SK-N-SH (cell line): ENCODE data around the gene WDR7. TPM values are rescaled to one million over a fixed set of nuclear protein-coding genes. Genes with fewer than 3 reads are reported as not detected.

ENCODE experiments used
- CTCF ChIA-PET: fragments of 300-600, 350-600 bp; formaldehyde crosslinking; extraction: SDS; loops from one replicate; lab custom pipeline; 2021; lab: Yijun Ruan, JAX
- POLR2A ChIA-PET: fragments of 350-600 bp; sonication (Branson Sonifier 250); formaldehyde crosslinking; extraction: SDS; loops from one replicate; lab custom pipeline; 2020; ENCODE audit warnings: antibody characterized with exemption, inconsistent platforms; lab: Yijun Ruan, JAX
- DNase-seq: peaks from one replicate; pipeline ENCODE4 v3.0.0; 2012
- H2AFZ ChIP-seq: fragments of 200-600 bp; sonication (generic); 2 replicates; pipeline ENCODE4 v1.8.1; 2016; ENCODE audit warnings: antibody characterized with exemption, mild to moderate bottlenecking, low read depth
- H3F3A ChIP-seq: fragments of 200-600 bp; sonication (generic); replicated peaks from 2 replicates; pipeline ENCODE3; 2016; ENCODE audit warnings: antibody characterized with exemption, mild to moderate bottlenecking; ENCODE audit not compliant: insufficient read depth
- H3K27ac ChIP-seq, 2 experiments: fragments of 200-500 bp in 1 of 2; fragments of 200-600 bp in 1 of 2; sonication (Bioruptor generic) in 1 of 2; sonication (generic), shearing (Covaris generic) in 1 of 2; 2 replicates each; pipeline versions ENCODE4 v1.5.1 to v1.6.1; 2014 to 2016; ENCODE audit warnings: low read depth in 2 of 2, inconsistent platforms in 1 of 2, low read length in 1 of 2, mild to moderate bottlenecking in 1 of 2, mixed read lengths in 1 of 2
- H3K27me3 ChIP-seq: fragments of 200-600 bp; sonication (generic), shearing (Covaris generic); 2 replicates; pipeline ENCODE4 v1.6.1; 2016; ENCODE audit warnings: mixed run types; ENCODE audit not compliant: insufficient read depth
- H3K36me3 ChIP-seq, 2 experiments: fragments of 200-500 bp in 1 of 2; fragments of 200-600 bp in 1 of 2; sonication (Bioruptor generic) in 1 of 2; sonication (generic) in 1 of 2; replicated peaks in 1 of 2; 2 replicates each; pipeline versions ENCODE3 to v1.5.1; 2014 to 2016; ENCODE audit warnings: low read length in 1 of 2, mild to moderate bottlenecking in 1 of 2; ENCODE audit not compliant: insufficient read depth in 2 of 2, control insufficient read depth in 1 of 2
- H3K4me1 ChIP-seq, 2 experiments: fragments of 200-500 bp in 1 of 2; fragments of 200-600 bp in 1 of 2; sonication (Bioruptor generic) in 1 of 2; sonication (generic), shearing (Covaris generic) in 1 of 2; 2 replicates each; pipeline versions ENCODE4 v1.5.1 to v1.6.1; 2014 to 2016; ENCODE audit warnings: low read depth in 1 of 2, low read length in 1 of 2, mixed run types in 1 of 2; ENCODE audit not compliant: insufficient read depth in 2 of 2, control insufficient read depth in 1 of 2
- H3K4me2 ChIP-seq: fragments of 200-600 bp; sonication (generic), shearing (Covaris generic); 2 replicates; pipeline ENCODE4 v1.6.1; 2017; ENCODE audit warnings: mixed run types
- H3K4me3 ChIP-seq, 2 experiments: fragments of 200-500 bp in 1 of 2; fragments of 200-600 bp in 1 of 2; sonication (Bioruptor generic) in 1 of 2; sonication (generic), shearing (Covaris generic) in 1 of 2; 2 replicates each; pipeline versions ENCODE4 v1.5.1 to v1.8.1; 2014 to 2016; ENCODE audit warnings: low read depth in 2 of 2, inconsistent platforms in 1 of 2, low read length in 1 of 2, mild to moderate bottlenecking in 1 of 2, mixed read lengths in 1 of 2, moderate library complexity in 1 of 2
- H3K79me2 ChIP-seq: fragments of 200-600 bp; sonication (generic); 2 replicates; pipeline ENCODE4 v1.8.1; 2017; ENCODE audit warnings: mild to moderate bottlenecking; ENCODE audit not compliant: insufficient read depth
- H3K9ac ChIP-seq: fragments of 200-600 bp; sonication (generic); 2 replicates; pipeline ENCODE4 v1.6.1; 2017; ENCODE audit warnings: mixed run types
- H3K9me2 ChIP-seq: fragments of 200-600 bp; sonication (generic); 2 replicates; pipeline ENCODE4 v1.6.1; 2017; ENCODE audit warnings: mixed run types
- H3K9me3 ChIP-seq: fragments of 200-600 bp; sonication (generic); 2 replicates; pipeline ENCODE4 v1.6.1; 2017; ENCODE audit warnings: mixed run types, mild to moderate bottlenecking, moderate library complexity
- H4K20me1 ChIP-seq: fragments of 200-600 bp; sonication (generic); 2 replicates; pipeline ENCODE4 v1.6.1; 2017; ENCODE audit warnings: mild to moderate bottlenecking, mixed run types; ENCODE audit not compliant: insufficient read depth
- CHD2 ChIP-seq: fragments of 150-350 bp; IDR thresholded peaks from 2 replicates; pipeline ENCODE4 v1.6.1; 2018; ENCODE audit warnings: low read length; ENCODE audit not compliant: partially characterized antibody
- FOSL2 ChIP-seq: IDR thresholded peaks from 2 replicates; pipeline ENCODE4 v1.4.0; 2012; ENCODE audit warnings: low read depth, mild to moderate bottlenecking, moderate library complexity, borderline replicate concordance
- FOXJ3 ChIP-seq: sonication (generic); formaldehyde crosslinking; IDR thresholded peaks from 2 replicates; pipeline ENCODE4 v1.5.1; 2020; ENCODE audit warnings: mild to moderate bottlenecking, missing genetic modification reagents
- FOXM1 ChIP-seq: IDR thresholded peaks from 2 replicates; pipeline ENCODE4 v1.4.0; 2012; ENCODE audit warnings: low read depth, mild to moderate bottlenecking
- GATA2 ChIP-seq: sonication (generic); formaldehyde crosslinking; IDR thresholded peaks from 2 replicates; pipeline ENCODE4 v1.5.0; 2020; ENCODE audit warnings: mild to moderate bottlenecking, missing genetic modification reagents
- JUND ChIP-seq: IDR thresholded peaks from 2 replicates; pipeline ENCODE4 v1.4.0; 2012
- MEF2A ChIP-seq: IDR thresholded peaks from 2 replicates; pipeline ENCODE4 v1.4.0; 2012; ENCODE audit warnings: low read depth, borderline replicate concordance
- RAD21 ChIP-seq: IDR thresholded peaks from 2 replicates; pipeline ENCODE4 v1.6.1; 2012; ENCODE audit warnings: mild to moderate bottlenecking, low read length
- RCOR1 ChIP-seq: fragments of 150-350 bp; IDR thresholded peaks from 2 replicates; pipeline ENCODE4 v1.6.1; 2017; ENCODE audit warnings: antibody characterized with exemption, low read length
- RFX5 ChIP-seq: IDR thresholded peaks from 2 replicates; pipeline ENCODE4 v1.6.1; 2012; ENCODE audit warnings: mild to moderate bottlenecking, improper control_type of control experiment, low read length
- RXRA ChIP-seq: IDR thresholded peaks from 2 replicates; pipeline ENCODE4 v1.4.0; 2012; ENCODE audit warnings: low read depth, mild to moderate bottlenecking, borderline replicate concordance
- SIN3A ChIP-seq: IDR thresholded peaks from 2 replicates; pipeline ENCODE4 v1.6.1; 2012; ENCODE audit warnings: low read depth, mild to moderate bottlenecking, low read length, moderate library complexity, borderline replicate concordance
- TAF1 ChIP-seq: IDR thresholded peaks from 2 replicates; pipeline ENCODE4 v1.6.1; 2012; ENCODE audit warnings: low read depth, mild to moderate bottlenecking, low read length, moderate library complexity, borderline replicate concordance
- WGBS: methylation state at CpG from one replicate; pipeline ENCODE4 v1.1.6; 2017; ENCODE audit warnings: low lambda C conversion rate; 5-methylcytosine and 5-hydroxymethylcytosine counted together
- polyA plus RNA-seq, 3 experiments: library from polyadenylated mRNA; depleted of rRNA; stranded (reverse); fragments of >200 nt; gene quantifications; 2 replicates each; pipeline ENCODE4 v1.2.3, GENCODE V29; 2012
- TF ChIP-seq, protein P1 (sequence below): IDR thresholded peaks from 2 replicates; pipeline ENCODE4; 2012
- TF ChIP-seq, protein P2 (sequence below): IDR thresholded peaks from 2 replicates; pipeline ENCODE4 v1.4.0; 2012; ENCODE audit warnings: low read depth, borderline replicate concordance
- TF ChIP-seq, protein P3 (sequence below): fragments of 150-350 bp; IDR thresholded peaks from 2 replicates; pipeline ENCODE4 v1.6.1; 2017; ENCODE audit warnings: antibody characterized with exemption, low read length, low read depth, borderline replicate concordance
- TF ChIP-seq, protein P4 (sequence below): IDR thresholded peaks from 2 replicates; pipeline ENCODE4 v1.6.1; 2012; ENCODE audit warnings: mild to moderate bottlenecking, low read depth, low read length, moderate library complexity
- TF ChIP-seq, protein P5 (sequence below): fragments of 150-350 bp; IDR thresholded peaks from 2 replicates; pipeline ENCODE4 v1.6.1; 2016; ENCODE audit warnings: mild to moderate bottlenecking, low read depth, low read length
- TF ChIP-seq, protein P6 (sequence below): fragments of 200-600 bp; sonication (generic); IDR thresholded peaks from 2 replicates; pipeline ENCODE4 v1.6.1; 2017; ENCODE audit warnings: antibody characterized with exemption, mild to moderate bottlenecking, moderate library complexity

WDR7 gene
- polyA plus RNA-seq, 1 of the 3 experiments (the other 2 are of a cell fraction) = 4.1 TPM

DNA sequence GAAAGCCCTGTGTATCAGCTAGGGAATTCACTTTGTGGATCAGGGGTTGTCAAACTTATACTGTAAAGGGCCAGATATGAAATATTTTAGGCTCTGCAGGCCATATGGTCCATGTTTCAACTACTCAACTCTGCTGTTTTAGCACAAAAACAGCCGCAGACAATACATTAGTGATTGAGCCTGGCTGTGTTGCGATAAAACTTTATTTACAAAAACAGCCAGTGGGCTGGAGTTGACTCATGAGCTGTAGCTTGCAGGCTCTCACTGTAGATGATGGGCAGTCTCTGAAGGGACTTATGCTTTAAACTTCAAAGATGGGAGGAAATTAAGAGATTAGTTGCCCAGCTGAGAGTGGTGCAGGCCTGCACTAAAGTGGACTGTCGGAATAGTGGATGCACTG is 33.1 kb downstream of the WDR7 start:
- DNase-seq = no peak
- Histone ChIP-seq H3K27me3 (no peaks in the 10 kb centered on the region), H4K20me1 (no peaks in the 10 kb centered on the region), H3K27ac (no peak overlapping the region), H3K9ac (no peak overlapping the region), H3K4me3 (no peak overlapping the region), H2AFZ (no peak overlapping the region), H3K9me3 (no peaks in the 10 kb centered on the region), H3K4me2 (no peak overlapping the region), H3K9me2 (no peaks in the 10 kb centered on the region), H3K4me1 (no peaks in the 10 kb centered on the region), H3F3A (no peaks in the 10 kb centered on the region), H3K36me3 (peaks cover 7 to 8% of the 10 kb centered on the region in 2 experiments), H3K79me2 (no peaks in the 10 kb centered on the region)
- ChIA-PET POLR2A (no interaction called here), CTCF (no interaction called here)
- WGBS = 100% methylated on average over 3 of the region's 3 CpGs
- TF ChIP-seq TAF1 (no peak), RXRA (no peak), FOSL2 (no peak), MEF2A (no peak), JUND (no peak), GATA2 (CRISPR knock-in tag) (no peak), CHD2 (no peak), FOXJ3 (CRISPR knock-in tag) (no peak), SIN3A (no peak), RAD21 (no peak), RCOR1 (no peak), RFX5 (no peak), FOXM1 (no peak)
- TF ChIP-seq, protein P1, sequence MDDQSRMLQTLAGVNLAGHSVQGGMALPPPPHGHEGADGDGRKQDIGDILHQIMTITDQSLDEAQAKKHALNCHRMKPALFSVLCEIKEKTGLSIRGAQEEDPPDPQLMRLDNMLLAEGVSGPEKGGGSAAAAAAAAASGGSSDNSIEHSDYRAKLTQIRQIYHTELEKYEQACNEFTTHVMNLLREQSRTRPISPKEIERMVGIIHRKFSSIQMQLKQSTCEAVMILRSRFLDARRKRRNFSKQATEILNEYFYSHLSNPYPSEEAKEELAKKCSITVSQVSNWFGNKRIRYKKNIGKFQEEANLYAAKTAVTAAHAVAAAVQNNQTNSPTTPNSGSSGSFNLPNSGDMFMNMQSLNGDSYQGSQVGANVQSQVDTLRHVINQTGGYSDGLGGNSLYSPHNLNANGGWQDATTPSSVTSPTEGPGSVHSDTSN = no peak
- TF ChIP-seq, protein P2, sequence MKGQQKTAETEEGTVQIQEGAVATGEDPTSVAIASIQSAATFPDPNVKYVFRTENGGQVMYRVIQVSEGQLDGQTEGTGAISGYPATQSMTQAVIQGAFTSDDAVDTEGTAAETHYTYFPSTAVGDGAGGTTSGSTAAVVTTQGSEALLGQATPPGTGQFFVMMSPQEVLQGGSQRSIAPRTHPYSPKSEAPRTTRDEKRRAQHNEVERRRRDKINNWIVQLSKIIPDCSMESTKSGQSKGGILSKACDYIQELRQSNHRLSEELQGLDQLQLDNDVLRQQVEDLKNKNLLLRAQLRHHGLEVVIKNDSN = no peak
- TF ChIP-seq, protein P3, sequence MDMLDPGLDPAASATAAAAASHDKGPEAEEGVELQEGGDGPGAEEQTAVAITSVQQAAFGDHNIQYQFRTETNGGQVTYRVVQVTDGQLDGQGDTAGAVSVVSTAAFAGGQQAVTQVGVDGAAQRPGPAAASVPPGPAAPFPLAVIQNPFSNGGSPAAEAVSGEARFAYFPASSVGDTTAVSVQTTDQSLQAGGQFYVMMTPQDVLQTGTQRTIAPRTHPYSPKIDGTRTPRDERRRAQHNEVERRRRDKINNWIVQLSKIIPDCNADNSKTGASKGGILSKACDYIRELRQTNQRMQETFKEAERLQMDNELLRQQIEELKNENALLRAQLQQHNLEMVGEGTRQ = no peak
- TF ChIP-seq, protein P4, sequence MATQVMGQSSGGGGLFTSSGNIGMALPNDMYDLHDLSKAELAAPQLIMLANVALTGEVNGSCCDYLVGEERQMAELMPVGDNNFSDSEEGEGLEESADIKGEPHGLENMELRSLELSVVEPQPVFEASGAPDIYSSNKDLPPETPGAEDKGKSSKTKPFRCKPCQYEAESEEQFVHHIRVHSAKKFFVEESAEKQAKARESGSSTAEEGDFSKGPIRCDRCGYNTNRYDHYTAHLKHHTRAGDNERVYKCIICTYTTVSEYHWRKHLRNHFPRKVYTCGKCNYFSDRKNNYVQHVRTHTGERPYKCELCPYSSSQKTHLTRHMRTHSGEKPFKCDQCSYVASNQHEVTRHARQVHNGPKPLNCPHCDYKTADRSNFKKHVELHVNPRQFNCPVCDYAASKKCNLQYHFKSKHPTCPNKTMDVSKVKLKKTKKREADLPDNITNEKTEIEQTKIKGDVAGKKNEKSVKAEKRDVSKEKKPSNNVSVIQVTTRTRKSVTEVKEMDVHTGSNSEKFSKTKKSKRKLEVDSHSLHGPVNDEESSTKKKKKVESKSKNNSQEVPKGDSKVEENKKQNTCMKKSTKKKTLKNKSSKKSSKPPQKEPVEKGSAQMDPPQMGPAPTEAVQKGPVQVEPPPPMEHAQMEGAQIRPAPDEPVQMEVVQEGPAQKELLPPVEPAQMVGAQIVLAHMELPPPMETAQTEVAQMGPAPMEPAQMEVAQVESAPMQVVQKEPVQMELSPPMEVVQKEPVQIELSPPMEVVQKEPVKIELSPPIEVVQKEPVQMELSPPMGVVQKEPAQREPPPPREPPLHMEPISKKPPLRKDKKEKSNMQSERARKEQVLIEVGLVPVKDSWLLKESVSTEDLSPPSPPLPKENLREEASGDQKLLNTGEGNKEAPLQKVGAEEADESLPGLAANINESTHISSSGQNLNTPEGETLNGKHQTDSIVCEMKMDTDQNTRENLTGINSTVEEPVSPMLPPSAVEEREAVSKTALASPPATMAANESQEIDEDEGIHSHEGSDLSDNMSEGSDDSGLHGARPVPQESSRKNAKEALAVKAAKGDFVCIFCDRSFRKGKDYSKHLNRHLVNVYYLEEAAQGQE = no peak
- TF ChIP-seq, protein P5, sequence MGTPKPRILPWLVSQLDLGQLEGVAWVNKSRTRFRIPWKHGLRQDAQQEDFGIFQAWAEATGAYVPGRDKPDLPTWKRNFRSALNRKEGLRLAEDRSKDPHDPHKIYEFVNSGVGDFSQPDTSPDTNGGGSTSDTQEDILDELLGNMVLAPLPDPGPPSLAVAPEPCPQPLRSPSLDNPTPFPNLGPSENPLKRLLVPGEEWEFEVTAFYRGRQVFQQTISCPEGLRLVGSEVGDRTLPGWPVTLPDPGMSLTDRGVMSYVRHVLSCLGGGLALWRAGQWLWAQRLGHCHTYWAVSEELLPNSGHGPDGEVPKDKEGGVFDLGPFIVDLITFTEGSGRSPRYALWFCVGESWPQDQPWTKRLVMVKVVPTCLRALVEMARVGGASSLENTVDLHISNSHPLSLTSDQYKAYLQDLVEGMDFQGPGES = no peak
- TF ChIP-seq, protein P6, sequence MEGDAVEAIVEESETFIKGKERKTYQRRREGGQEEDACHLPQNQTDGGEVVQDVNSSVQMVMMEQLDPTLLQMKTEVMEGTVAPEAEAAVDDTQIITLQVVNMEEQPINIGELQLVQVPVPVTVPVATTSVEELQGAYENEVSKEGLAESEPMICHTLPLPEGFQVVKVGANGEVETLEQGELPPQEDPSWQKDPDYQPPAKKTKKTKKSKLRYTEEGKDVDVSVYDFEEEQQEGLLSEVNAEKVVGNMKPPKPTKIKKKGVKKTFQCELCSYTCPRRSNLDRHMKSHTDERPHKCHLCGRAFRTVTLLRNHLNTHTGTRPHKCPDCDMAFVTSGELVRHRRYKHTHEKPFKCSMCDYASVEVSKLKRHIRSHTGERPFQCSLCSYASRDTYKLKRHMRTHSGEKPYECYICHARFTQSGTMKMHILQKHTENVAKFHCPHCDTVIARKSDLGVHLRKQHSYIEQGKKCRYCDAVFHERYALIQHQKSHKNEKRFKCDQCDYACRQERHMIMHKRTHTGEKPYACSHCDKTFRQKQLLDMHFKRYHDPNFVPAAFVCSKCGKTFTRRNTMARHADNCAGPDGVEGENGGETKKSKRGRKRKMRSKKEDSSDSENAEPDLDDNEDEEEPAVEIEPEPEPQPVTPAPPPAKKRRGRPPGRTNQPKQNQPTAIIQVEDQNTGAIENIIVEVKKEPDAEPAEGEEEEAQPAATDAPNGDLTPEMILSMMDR = no peak
